T47D (cell line): ENCODE measurements around the gene RBMY1A1.
"Not testable (repeated sequence)": the region's sequence is repeated elsewhere in the genome, so short reads cannot be mapped to it uniquely, and the experiment has no call there.

Experiments used
- DNase-seq, 2 experiments: peaks; one replicate each; pipeline versions ENCODE4 v3.0.0 to v3.0.0-alpha.2; 2011 to 2012; ENCODE audit warnings: low read depth in 1 of 2, low spot score in 1 of 2
- JUND ChIP-seq: IDR thresholded peaks from 2 replicates; pipeline ENCODE4 v1.6.1; 2012; ENCODE audit warnings: low read depth
- in situ Hi-C: cut with HindIII; loops from 2 replicates; pipeline ENCODE4 v1.10.0; 2016; ENCODE audit warnings: low sequenced_read_pairs, low pct_unique_long_range_greater_than_20kb

RBMY1A1 gene

DNA sequence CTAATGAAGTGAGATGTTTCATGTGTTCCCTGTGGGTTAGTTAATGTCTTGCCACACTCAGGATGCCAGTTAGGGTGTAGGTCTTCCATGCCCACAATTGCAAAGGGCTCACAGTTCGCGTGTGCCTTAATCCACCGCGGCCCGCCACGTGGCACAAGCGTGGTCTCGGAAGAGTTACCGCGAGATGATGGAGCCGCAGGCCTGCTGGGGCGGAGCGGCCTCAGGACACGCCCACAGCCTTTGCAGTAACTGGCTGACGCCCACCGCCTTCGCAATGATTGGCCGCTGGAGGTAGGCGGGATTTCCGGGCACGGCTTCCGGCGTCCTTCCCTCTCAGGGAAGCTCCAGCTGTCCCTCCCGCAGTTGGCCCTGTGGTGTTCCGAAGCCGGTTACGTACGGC is at the start of gene RBMY1A1:
RBMY1A1 (plus strand) TSS at position 301 of the 400 bp plus-strand sequence. CDS start 2,013 bp downstream, outside the sequence.
- DNase-seq, in situ Hi-C loops: not testable (repeated sequence)

DNA sequence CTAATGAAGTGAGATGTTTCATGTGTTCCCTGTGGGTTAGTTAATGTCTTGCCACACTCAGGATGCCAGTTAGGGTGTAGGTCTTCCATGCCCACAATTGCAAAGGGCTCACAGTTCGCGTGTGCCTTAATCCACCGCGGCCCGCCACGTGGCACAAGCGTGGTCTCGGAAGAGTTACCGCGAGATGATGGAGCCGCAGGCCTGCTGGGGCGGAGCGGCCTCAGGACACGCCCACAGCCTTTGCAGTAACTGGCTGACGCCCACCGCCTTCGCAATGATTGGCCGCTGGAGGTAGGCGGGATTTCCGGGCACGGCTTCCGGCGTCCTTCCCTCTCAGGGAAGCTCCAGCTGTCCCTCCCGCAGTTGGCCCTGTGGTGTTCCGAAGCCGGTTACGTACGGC is 23.6 kb upstream of the RBMY1A1 start, which contains the start of gene RBMY1B:
RBMY1B (plus strand) TSS at position 301 of the 400 bp plus-strand sequence. CDS start 2,013 bp downstream, outside the sequence.
- DNase-seq, in situ Hi-C loops: not testable (repeated sequence)

GRCh38 chrY:21559316-21559984 is 24.8 kb downstream of the RBMY1A1 start:
- in situ Hi-C loops, DNase-seq: not testable (repeated sequence)

DNA sequence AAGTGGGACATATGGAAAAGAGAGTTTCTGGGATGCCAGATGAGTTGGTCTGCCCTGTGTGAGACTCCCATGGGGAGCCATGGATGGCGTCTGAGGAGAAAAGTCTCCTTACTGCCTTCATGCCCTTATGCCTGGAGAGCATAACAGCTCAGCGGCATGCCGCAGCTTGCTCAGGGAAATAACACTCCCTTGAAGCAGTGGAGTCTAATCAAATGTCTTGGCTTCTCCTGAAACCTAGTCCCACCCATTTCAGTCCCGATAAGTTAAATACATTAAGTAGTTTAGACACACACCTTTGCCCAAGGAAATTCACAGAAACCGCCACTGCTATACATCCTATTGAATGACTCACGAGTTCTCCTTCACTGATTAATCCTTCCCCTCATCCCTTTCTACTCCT is 50.8 kb downstream of the RBMY1A1 start:
- no peak for DNase-seq
- TF ChIP-seq JUND = no peak
- in situ Hi-C loops = no loop called here

- DNase-seq, in situ Hi-C loops: not testable (repeated sequence)
These were observed 51.8 kb downstream of the RBMY1A1 start for GRCh38 chrY:21586454-21586853.

GRCh38 chrY:21592059-21592458 is 57.4 kb downstream of the RBMY1A1 start:
- DNase-seq = no peak
- TF ChIP-seq JUND = no peak
- in situ Hi-C loops = no loop called here

GRCh38 chrY:21596287-21596686 is 61.6 kb downstream of the RBMY1A1 start:
- in situ Hi-C loops, DNase-seq: not testable (repeated sequence)
